ENCODE data around the gene HECA.

Gene HECA

GRCh38 chr6:139134817-139135577 is at the start of gene HECA:
HECA (plus strand) TSS chr6:139135080; CDS start chr6:139135397, 317 bp downstream.
- Histone ChIP-seq H3K27ac (ENCODE audit: low read length) (peak within 1 kb of the TSS; percentile 95), H3K9me3 (replicated peaks; ENCODE audit: insufficient read depth, low read length) (no peaks in the 10 kb centered on the region), H3K4me2 (ENCODE audit: low read depth, low read length) (peak within 1 kb of the TSS; percentile 94), H3K79me2 (ENCODE audit: low read length) (peaks cover 42% of the 10 kb centered on the region), H3K9ac (ENCODE audit: low read length) (peak within 1 kb of the TSS; percentile 85), H3K4me1 (ENCODE audit: low read length) (peaks cover 27% of the 10 kb centered on the region), H4K20me1 (ENCODE audit: insufficient read depth, low read length) (no peaks in the 10 kb centered on the region), H3K4me3 (ENCODE audit: low read length) (peak within 1 kb of the TSS; percentile 86), H3K27me3 (replicated peaks; ENCODE audit: insufficient read depth, low read length) (no peaks in the 10 kb centered on the region), H3K9me2 (replicated peaks; ENCODE audit: insufficient read depth, low read length) (no peaks in the 10 kb centered on the region), H2AFZ (ENCODE audit: low read length) (peak within 1 kb of the TSS; percentile 63), H3F3A (ENCODE audit: insufficient read depth, low read length) (peaks cover 34% of the 10 kb centered on the region), H3K36me3 (replicated peaks; ENCODE audit: insufficient read depth, low read length) (no peaks in the 10 kb centered on the region)
- peak; percentile 91 for DNase-seq
- TF ChIP-seq EZH2phosphoT487 (IDR thresholded peaks at IDR 0.05; ENCODE audit: low read length): no peak
- no peak for TF ChIP-seq EZH2 (optimal IDR thresholded peaks at IDR 0.05; ENCODE audit: low read depth, low read length)
- TF ChIP-seq, protein P1, sequence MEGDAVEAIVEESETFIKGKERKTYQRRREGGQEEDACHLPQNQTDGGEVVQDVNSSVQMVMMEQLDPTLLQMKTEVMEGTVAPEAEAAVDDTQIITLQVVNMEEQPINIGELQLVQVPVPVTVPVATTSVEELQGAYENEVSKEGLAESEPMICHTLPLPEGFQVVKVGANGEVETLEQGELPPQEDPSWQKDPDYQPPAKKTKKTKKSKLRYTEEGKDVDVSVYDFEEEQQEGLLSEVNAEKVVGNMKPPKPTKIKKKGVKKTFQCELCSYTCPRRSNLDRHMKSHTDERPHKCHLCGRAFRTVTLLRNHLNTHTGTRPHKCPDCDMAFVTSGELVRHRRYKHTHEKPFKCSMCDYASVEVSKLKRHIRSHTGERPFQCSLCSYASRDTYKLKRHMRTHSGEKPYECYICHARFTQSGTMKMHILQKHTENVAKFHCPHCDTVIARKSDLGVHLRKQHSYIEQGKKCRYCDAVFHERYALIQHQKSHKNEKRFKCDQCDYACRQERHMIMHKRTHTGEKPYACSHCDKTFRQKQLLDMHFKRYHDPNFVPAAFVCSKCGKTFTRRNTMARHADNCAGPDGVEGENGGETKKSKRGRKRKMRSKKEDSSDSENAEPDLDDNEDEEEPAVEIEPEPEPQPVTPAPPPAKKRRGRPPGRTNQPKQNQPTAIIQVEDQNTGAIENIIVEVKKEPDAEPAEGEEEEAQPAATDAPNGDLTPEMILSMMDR (IDR thresholded peaks at IDR 0.05; ENCODE audit: low read length): no peak

GRCh38 chr6:139091826-139092225 is 43.1 kb upstream of the HECA start:
- Histone ChIP-seq H3K9me2 (replicated peaks; ENCODE audit: insufficient read depth, low read length) (no peaks in the 10 kb centered on the region), H3K4me3 (ENCODE audit: low read length) (no peak overlapping the region), H3K36me3 (replicated peaks; ENCODE audit: insufficient read depth, low read length) (no peaks in the 10 kb centered on the region), H3K27ac (ENCODE audit: low read length) (no peak overlapping the region), H3F3A (ENCODE audit: insufficient read depth, low read length) (no peaks in the 10 kb centered on the region), H3K4me1 (ENCODE audit: low read length) (no peaks in the 10 kb centered on the region), H3K9ac (ENCODE audit: low read length) (no peak overlapping the region), H3K79me2 (ENCODE audit: low read length) (no peaks in the 10 kb centered on the region), H3K27me3 (replicated peaks; ENCODE audit: insufficient read depth, low read length) (no peaks in the 10 kb centered on the region), H2AFZ (ENCODE audit: low read length) (no peak overlapping the region), H4K20me1 (ENCODE audit: insufficient read depth, low read length) (no peaks in the 10 kb centered on the region), H3K9me3 (replicated peaks; ENCODE audit: insufficient read depth, low read length) (no peaks in the 10 kb centered on the region), H3K4me2 (ENCODE audit: low read depth, low read length) (no peak overlapping the region)
- DNase-seq: no peak
- TF ChIP-seq EZH2phosphoT487 (IDR thresholded peaks at IDR 0.05; ENCODE audit: low read length): no peak
- TF ChIP-seq, protein P1 (IDR thresholded peaks at IDR 0.05; ENCODE audit: low read length): no peak
- TF ChIP-seq EZH2 (optimal IDR thresholded peaks at IDR 0.05; ENCODE audit: low read depth, low read length): no peak

DNA sequence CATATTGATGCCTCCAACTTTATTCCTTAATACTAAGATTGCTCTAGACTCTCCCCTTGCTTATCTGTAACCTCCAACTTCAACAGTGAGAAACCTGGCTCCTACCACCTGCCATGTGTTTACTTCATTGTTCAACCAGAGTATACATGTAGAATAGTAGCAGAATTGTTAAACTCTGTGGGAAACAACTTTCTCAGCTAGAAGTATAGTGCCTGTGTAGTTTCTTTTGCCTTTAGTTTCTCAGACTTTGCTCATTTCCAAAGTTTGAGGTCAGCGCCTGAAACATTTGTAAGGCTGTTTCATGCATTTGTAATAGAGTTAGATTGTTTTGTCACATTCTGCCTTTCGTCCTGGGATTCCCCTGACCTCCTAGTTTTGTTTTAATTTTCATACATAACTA is 34.9 kb upstream of the HECA start:
- Histone ChIP-seq H3K9me3 (replicated peaks; ENCODE audit: insufficient read depth, low read length) (no peaks in the 10 kb centered on the region), H3K4me2 (ENCODE audit: low read depth, low read length) (no peak overlapping the region), H2AFZ (ENCODE audit: low read length) (no peak overlapping the region), H3K79me2 (ENCODE audit: low read length) (no peaks in the 10 kb centered on the region), H4K20me1 (ENCODE audit: insufficient read depth, low read length) (no peaks in the 10 kb centered on the region), H3K4me3 (ENCODE audit: low read length) (no peak overlapping the region), H3K9ac (ENCODE audit: low read length) (no peak overlapping the region), H3K27ac (ENCODE audit: low read length) (no peak overlapping the region), H3K4me1 (ENCODE audit: low read length) (no peaks in the 10 kb centered on the region), H3K9me2 (replicated peaks; ENCODE audit: insufficient read depth, low read length) (no peaks in the 10 kb centered on the region), H3F3A (ENCODE audit: insufficient read depth, low read length) (no peaks in the 10 kb centered on the region), H3K36me3 (replicated peaks; ENCODE audit: insufficient read depth, low read length) (no peaks in the 10 kb centered on the region), H3K27me3 (replicated peaks; ENCODE audit: insufficient read depth, low read length) (no peaks in the 10 kb centered on the region)
- TF ChIP-seq EZH2phosphoT487 (IDR thresholded peaks at IDR 0.05; ENCODE audit: low read length) (no peak), EZH2 (optimal IDR thresholded peaks at IDR 0.05; ENCODE audit: low read depth, low read length) (no peak)
- TF ChIP-seq, protein P1 (IDR thresholded peaks at IDR 0.05; ENCODE audit: low read length): no peak
- no peak for DNase-seq

Data from MM.1S (cell line).